ENCODE data around the gene CENPP. TPM values are rescaled to one million over a fixed set of nuclear protein-coding genes. Genes with fewer than 3 reads are reported as not detected.
A peak's percentile ranks its signal among the peaks of the same experiment; 100 is the strongest.

CENPP gene
- polyA plus RNA-seq, 2 of the 4 experiments (the other 2 are of a cell fraction): 7.2 to 13.4 TPM

DNA sequence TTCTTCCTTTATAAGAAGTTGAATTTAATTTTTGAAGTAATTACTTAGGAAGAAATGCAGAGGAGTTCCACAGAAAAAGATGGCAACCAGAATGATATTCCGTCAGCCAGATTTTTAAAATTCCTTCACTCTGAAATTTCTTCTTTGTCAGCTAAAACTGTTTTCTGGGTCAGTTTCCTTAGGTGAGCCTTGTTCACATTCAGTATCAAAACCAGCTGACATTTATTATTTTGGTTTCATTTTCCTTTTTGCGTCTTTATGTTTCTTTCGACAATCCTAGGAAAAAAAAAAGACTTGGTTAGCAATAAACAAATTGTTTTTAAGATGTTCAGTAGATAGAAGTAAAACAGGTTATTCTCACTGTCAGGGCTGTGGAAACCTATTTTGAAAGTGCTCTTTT is 28.1 kb upstream of the CENPP start:
- TF ChIP-seq EHMT2 (IDR thresholded peaks at IDR 0.05; ENCODE audit: low read depth) (no peak), SREBF2 (IDR thresholded peaks at IDR 0.05) (no peak), ZSCAN20 (CRISPR knock-in tag; IDR thresholded peaks at IDR 0.05) (no peak), MYC (IDR thresholded peaks at IDR 0.05; ENCODE audit: borderline replicate concordance, low read length) (no peak), FOSL2 (IDR thresholded peaks at IDR 0.05) (no peak), FOSL2 (CRISPR knock-in tag; IDR thresholded peaks at IDR 0.05) (no peak), MAFK (IDR thresholded peaks at IDR 0.05; ENCODE audit: partially characterized antibody) (no peak), HOXB5 (CRISPR knock-in tag; IDR thresholded peaks at IDR 0.05) (no peak), PHF8 (IDR thresholded peaks at IDR 0.05; ENCODE audit: borderline replicate concordance, low read depth) (no peak), RAD21 (conservative IDR thresholded peaks at IDR 0.05 in 1 of 2, IDR thresholded peaks at IDR 0.05 in 1 of 2) (no peak), HDAC2 (IDR thresholded peaks at IDR 0.05) (no peak)
- TF ChIP-seq, protein P1, sequence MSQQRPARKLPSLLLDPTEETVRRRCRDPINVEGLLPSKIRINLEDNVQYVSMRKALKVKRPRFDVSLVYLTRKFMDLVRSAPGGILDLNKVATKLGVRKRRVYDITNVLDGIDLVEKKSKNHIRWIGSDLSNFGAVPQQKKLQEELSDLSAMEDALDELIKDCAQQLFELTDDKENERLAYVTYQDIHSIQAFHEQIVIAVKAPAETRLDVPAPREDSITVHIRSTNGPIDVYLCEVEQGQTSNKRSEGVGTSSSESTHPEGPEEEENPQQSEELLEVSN (IDR thresholded peaks at IDR 0.05; ENCODE audit: borderline replicate concordance, low read depth): no peak
- 95% methylated on average over 3 of the region's 3 CpGs for WGBS (ENCODE audit: missing lambda C conversion rate)
- Histone ChIP-seq H3K4me2 (no peak overlapping the region), H3K4me1 (peaks cover 8% of the 10 kb centered on the region; the same call in 2 of the 3 replicates), H3K27ac (no peak overlapping the region), H3K4me3 (no peak overlapping the region), H3K9me3 (no peaks in the 10 kb centered on the region)
- FAIRE-seq (no peak), ATAC-seq (no peak), DNase-seq (ENCODE audit: low read depth in 1 of 2, low spot score in 1 of 2) (no peak)
- ChIA-PET CTCF (interaction anchor here (1.1 kb wide), 1 partner anchor 158 kb away, joined by 3 read pairs; no protein-coding TSS in a partner anchor), POLR2A (no interaction called here)

DNA sequence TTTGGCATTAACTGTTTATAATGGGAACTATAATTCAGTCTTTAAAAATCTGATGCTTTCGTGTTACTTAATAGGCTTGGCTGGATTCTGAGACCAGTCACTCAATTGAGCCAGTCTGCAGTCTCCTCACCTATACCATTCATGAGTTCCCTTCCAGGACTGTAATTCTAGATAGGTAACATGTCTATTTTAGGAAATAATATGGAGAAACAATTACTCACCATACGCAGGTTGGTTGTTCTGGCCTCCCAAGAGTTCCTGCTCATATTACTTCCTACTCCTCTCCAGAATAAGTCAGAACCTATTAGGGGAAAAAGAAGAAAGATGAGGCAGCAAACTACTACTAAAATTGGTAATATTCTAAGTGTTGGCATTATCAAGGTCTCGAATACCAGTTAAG is 27.7 kb upstream of the CENPP start:
- no peak overlapping the region for H3K4me3 ChIP-seq
- ATAC-seq (no peak), FAIRE-seq (no peak), DNase-seq (ENCODE audit: low read depth in 1 of 2, low spot score in 1 of 2) (no peak)
- H3K4me2 ChIP-seq: no peak overlapping the region
- H3K27ac ChIP-seq: no peak overlapping the region
- H3K9me3 ChIP-seq: no peaks in the 10 kb centered on the region
- 90% methylated on average over 3 of the region's 3 CpGs for WGBS (ENCODE audit: missing lambda C conversion rate)
- peaks cover 8% of the 10 kb centered on the region; the same call in 2 of the 3 replicates for H3K4me1 ChIP-seq
- POLR2A ChIA-PET: no interaction called here
- no peak for TF ChIP-seq TFCP2L1 (CRISPR knock-in tag; IDR thresholded peaks at IDR 0.05)
- TF ChIP-seq MYC (IDR thresholded peaks at IDR 0.05; ENCODE audit: borderline replicate concordance, low read length): no peak
- TF ChIP-seq, protein P2, sequence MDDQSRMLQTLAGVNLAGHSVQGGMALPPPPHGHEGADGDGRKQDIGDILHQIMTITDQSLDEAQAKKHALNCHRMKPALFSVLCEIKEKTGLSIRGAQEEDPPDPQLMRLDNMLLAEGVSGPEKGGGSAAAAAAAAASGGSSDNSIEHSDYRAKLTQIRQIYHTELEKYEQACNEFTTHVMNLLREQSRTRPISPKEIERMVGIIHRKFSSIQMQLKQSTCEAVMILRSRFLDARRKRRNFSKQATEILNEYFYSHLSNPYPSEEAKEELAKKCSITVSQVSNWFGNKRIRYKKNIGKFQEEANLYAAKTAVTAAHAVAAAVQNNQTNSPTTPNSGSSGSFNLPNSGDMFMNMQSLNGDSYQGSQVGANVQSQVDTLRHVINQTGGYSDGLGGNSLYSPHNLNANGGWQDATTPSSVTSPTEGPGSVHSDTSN (IDR thresholded peaks at IDR 0.05): no peak
- TF ChIP-seq, protein P3, sequence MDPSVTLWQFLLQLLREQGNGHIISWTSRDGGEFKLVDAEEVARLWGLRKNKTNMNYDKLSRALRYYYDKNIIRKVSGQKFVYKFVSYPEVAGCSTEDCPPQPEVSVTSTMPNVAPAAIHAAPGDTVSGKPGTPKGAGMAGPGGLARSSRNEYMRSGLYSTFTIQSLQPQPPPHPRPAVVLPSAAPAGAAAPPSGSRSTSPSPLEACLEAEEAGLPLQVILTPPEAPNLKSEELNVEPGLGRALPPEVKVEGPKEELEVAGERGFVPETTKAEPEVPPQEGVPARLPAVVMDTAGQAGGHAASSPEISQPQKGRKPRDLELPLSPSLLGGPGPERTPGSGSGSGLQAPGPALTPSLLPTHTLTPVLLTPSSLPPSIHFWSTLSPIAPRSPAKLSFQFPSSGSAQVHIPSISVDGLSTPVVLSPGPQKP (IDR thresholded peaks at IDR 0.05; ENCODE audit: low read depth, low read length): no peak
- no peak for TF ChIP-seq PHF8 (IDR thresholded peaks at IDR 0.05; ENCODE audit: borderline replicate concordance, low read depth)
- CTCF ChIA-PET: interaction anchor here (1.1 kb wide), 3 partner anchors 9 to 337 kb away, joined by 3 read pairs; no protein-coding TSS in a partner anchor

DNA sequence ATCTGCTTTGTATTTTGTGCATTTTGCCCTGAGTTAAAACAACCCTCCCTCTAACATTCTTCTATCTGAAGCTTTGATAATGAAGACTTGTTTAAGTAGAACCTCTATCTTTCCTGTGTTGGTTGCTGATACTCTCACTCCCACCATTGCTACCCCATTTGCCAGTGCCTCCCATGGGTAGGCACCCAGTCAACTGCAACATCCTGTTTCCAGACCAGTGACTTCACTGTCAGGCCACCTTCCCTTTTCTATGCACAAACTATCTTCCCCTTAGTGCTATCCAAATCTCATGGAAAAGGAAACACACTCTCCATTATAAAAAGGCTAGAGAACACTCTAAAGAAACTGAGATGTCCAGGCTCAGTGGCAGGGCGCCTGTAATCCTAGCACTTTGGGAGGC is 26.6 kb upstream of the CENPP start:
- WGBS (ENCODE audit: missing lambda C conversion rate): 42% methylated on average over 1 of the region's 1 CpG
- no peak for TF ChIP-seq CBX2 (IDR thresholded peaks at IDR 0.05; ENCODE audit: borderline replicate concordance, low read depth)
- H3K27ac ChIP-seq: no peak overlapping the region
- FAIRE-seq (no peak), ATAC-seq (no peak), DNase-seq (ENCODE audit: low read depth in 1 of 2, low spot score in 1 of 2) (no peak)
- no peaks in the 10 kb centered on the region for H3K9me3 ChIP-seq
- CTCF ChIA-PET: interaction anchor here (0.7 to 4.8 kb wide), 4 partner anchors 10 to 336 kb away, joined by 3 to 24 read pairs (median 4); no protein-coding TSS in a partner anchor
- no peak overlapping the region for H3K4me2 ChIP-seq
- POLR2A ChIA-PET: no interaction called here
- no peak overlapping the region for H3K4me3 ChIP-seq
- peaks cover 8% of the 10 kb centered on the region; the same call in 2 of the 3 replicates for H3K4me1 ChIP-seq

DNA sequence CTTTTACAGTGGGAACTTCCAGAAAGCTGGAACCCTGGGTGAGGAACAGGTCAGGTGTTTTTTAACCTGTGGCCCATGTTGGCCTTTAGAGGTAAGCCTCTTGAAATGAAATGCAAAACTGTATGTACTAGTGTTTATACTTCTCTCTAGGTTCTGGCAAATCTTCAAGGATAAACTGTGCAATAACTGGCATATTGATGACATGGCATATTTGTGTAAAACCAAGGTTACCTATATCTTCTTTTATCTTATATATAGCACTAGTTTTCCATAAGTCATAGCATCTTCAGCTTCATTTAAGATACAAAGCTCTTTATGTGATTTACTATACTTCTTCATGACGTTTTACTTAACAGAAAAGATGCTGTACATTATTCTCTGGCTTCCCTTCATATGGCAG is 24.8 kb upstream of the CENPP start:
- DNase-seq (ENCODE audit: low read depth in 1 of 2, low spot score in 1 of 2): no peak
- ChIA-PET CTCF (interaction anchor here (1.1 to 4.8 kb wide), 4 partner anchors 9 to 333 kb away, joined by 3 to 24 read pairs (median 4); no protein-coding TSS in a partner anchor), POLR2A (no interaction called here)
- H3K4me2 ChIP-seq: no peak overlapping the region
- FAIRE-seq: no peak
- no peaks in the 10 kb centered on the region for H3K4me1 ChIP-seq
- TF ChIP-seq NFE2L2 (conservative IDR thresholded peaks at IDR 0.05; ENCODE audit: low read length): no peak
- peak; percentile 93 for TF ChIP-seq MAFK (IDR thresholded peaks at IDR 0.05; ENCODE audit: partially characterized antibody)
- H3K4me3 ChIP-seq: no peak overlapping the region
- no peak overlapping the region for H3K27ac ChIP-seq
- 32% methylated on average over 1 of the region's 1 CpG for WGBS (ENCODE audit: missing lambda C conversion rate)
- ATAC-seq: no peak
- H3K9me3 ChIP-seq: no peaks in the 10 kb centered on the region

Measured in A549 (cell line).